HG03342 (cell line): ENCODE data around the gene PLEKHA7.

Source experiments
- ATAC-seq: cut with Tn5 transposase; IDR thresholded peaks from one replicate; pipeline ENCODE4 v1.9.1; 2021; ENCODE audit warnings: mild to moderate bottlenecking, moderate library complexity; ENCODE audit not compliant: unreplicated experiment

The PLEKHA7 gene

DNA sequence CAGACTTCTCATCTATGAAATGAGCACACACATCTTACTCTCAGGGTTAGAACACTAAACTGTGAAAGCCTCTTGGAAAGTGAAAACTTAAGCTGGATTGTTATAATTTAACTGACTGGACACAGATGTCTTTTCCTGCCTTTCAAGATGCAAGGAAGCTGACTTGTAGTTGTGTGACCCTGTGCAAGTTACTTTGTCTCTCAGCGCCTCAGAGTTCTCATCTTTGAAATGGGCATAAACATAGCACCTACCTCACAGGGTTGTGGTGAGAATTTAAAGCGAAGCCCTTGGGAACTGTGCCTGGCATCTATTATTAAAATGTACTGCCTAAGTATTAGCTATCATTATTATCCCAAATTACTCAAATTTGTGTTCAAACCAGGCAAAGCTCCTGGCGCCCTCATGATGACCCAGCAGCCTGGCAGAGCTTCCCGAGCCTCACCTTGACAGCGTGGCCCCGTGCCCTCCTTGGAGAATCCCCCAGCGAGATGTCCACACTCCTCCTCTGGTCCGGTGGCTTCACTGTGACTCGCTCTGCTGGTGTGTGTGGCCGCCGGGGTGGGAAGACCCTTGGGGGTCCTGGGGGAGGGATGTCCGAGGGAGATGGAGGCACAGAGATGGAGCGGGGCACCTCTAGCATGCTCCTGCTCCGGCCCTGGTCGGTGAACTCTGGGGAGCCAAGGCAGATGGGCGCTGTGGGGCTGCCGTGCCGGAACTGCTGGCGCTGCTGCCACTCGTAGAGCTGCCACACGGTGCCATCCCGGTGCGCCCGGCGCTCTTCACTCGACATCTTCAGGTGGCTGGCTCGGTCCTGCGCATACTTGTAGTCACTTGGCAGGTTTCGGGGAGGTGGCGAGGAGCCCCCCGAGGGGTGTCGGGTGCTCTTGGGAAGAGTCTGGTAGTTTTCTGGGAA lies 197.6 kb downstream of the PLEKHA7 start:
- ATAC-seq = no peak

DNA sequence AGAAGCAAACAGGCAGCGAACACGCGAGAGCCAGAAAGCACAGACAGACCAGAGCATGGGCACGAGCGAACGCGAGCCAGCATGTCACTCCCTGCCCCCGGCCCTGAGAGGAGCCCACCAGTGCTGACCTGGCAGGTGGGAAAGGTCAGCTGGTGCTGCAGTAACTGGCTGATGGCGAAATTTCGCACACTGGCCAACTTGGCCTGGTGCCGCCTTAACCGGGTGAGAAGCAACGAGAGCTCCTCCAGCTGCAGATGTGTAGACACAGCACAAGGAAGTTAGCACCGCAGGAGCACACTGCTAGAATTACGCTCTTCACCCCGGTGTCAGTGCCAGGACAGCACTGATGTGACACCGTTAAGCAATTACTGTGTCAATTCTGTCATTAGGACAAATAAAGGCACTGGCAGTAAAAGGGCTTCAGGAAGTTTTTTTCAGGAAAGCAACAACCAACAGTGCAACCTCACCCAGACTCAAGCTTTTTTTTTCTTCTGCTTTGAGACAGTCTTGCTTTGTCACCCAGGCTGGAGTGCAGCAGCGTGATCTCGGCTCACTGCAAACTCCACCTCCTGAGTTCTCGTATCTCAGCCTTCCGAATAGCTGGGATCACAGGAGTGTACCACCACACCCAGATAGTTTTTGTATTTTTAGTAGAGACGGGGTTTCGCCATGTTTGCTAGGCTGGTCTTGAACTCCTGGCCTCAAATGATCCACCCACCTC lies 199.0 kb downstream of the PLEKHA7 start:
- no peak for ATAC-seq

DNA sequence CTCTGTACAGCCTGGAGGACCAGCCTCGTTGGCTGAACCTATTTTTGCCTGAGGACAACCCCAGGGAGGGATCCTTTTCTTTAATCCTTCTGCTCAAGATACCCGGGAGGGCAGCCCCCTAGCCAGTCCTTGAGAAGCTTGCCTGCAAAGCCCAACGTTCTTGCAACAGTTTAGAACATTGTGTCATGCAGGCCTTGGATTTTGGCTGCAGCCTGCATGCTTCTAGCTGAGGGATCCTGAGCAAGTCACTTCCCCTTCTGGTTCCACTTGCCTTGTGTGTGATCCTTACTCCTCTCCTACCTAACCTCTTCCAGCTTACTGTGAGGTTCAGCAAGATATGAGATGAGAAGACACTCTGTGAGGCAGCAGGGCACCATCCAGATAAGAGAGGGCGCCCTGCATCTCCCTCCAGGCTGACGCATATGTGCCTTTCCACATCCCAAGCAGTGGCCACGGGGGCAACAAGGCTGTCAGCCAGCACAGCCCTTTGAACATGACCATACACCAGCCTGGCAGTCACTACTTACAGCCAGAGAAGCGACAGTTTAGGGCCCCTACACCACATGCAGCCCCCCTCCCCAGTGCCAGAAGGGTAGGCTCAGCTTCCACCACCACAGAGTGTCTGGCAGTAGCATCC lies 199.7 kb downstream of the PLEKHA7 start:
- no peak for ATAC-seq

DNA sequence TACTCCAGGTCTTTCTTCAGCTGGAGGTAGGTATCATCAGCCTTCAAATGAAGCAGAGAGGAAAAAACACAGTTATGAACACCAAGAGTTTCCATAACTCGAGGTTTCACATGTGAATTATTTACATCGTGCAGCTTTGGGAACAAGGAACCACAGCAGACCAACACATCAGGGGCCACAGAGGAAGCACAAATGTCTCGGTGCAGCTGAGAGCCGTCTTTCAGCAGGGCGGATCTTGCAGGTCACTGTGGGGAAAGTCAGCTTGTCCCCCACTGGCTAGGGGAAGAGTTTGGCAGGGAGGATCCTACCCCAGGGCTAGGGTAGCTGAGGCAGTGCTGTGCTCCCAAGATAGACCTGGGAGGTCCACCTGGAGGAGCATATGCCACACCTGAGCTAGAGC lies 201.1 kb downstream of the PLEKHA7 start:
- no peak for ATAC-seq

DNA sequence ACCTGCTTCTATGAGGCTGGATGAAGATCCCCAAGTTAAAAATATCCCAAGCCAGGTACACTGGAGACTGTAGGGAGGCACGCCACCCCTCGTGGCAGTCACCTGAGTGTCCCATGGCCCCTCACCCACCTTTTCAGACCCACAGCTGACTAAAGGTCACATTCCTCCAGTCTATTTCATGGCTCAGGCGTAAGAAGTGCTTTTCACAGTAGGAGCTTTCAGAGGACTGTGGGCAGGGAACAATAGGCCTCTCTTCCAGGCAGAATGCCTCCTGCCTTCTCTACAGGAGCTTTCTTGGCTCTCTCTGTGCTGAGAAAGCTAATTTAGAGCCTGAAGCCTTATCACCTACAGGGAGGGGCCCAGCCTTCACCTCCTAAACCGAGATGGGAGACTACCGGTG lies 201.9 kb downstream of the PLEKHA7 start:
- ATAC-seq = no peak

DNA sequence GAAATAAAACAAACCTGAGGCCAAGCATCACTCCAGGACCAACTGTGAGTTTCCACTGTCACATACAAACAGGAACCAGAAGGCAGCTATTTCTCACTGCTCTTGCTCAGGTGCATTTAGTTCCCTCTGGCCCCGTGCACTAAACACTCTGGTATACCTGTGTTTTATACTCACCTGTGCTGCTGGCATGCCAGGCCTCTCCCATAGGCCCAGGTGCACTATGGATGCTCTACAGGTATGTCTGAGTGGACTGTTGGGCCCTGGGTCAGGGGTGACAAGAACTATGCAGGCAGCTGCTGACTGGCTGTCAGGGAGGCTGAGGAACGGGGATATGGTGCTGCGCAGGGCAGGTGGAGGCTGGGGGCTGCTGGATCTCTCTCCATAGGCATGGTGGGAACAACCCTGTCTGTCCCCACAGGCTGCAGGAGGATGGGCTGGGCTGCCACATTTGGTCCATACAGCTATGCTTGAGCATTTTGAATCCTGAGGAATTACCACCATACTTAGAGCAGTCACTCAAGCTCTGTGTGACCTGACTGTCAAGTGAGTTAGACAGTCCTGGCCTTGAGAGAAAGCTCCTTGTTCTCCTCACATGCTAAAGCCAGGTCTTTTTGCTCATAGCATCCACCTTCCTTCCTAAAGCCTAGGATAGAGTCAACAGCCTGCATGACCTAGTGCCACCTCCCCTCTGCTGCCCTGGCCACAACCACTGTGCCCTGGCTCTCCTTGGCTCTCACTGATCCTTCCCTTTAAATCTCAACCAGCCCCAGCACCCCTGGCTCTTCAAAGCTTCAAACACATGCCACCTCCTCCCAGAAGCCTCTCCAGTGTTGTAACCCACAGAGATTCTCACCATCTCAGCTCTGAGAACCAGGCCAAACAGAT lies 202.8 kb downstream of the PLEKHA7 start:
- no peak for ATAC-seq

DNA sequence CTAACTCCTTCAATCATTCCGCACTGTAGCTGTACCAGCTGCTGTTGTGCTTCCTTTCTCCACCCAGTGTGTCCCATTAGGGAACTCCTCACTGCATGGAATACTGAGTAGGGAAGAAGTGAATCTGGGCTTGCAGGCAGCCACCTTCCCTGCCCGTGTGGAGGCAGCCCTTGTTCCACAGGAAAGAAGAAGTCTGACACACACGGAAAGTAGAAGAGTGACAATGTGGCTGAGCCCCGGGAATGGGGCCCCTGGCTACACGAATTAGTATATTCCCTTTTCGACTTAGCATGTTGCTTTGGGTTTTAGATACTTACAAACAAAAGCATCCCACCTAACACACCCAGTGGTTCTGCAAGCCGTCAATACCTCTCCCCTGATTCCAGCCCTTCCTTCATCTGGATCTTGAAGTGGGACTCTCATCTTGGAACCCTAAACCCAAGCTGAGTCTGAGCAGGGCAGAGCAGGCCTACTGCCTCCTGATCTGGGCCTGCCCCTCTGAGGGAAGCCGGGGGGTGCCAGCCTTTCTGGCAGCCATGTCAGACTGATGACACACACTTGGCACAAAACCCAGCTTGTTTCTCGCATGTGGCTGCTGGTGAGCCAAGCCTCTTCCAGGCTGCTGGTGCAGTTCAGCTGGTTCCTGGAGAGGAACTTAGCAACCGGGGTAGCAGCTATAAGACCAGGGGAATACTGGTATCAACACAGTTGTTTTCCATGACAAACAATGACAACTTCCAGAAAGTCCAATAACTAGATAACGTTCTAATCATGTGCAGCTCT lies 204.1 kb downstream of the PLEKHA7 start:
- ATAC-seq = no peak

DNA sequence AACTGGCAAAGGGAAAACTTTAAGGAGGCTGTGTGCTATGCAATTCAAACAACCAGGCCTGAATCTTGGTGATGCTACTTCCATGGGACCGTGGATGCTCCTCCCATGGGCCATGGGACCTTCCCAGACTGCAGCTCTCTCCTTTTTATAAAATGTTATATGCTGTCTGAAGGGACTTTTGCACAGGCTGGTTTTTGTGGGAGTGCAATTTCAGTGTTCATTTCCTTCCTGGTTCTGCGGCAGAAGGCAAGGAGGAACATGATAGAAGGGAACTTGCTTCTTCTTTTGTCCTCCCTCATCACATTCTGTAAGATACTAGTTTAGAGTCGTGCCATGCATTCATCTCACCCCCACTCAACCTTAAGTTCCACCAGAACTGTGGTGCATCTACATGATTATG lies 206.9 kb downstream of the PLEKHA7 start:
- ATAC-seq = no peak

DNA sequence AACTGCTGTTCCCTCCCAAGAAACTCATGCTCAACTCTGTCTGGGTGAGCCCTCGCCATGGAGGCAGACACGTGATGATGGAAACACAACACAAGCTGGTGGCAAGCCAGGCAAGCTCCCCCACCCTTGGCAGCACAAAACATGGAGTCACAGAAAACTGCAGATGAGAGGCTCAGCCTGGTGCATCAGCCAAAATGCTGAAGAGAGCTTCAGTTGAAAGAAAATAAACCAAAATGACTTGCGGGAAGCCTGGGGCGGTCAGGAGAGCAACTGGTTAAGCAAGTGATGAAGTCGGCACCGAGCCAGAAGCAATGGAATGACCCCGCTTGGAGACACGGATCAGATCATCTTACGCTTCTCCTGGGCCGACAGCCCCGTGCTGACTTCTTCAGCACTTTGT lies 207.4 kb downstream of the PLEKHA7 start:
- no peak for ATAC-seq

DNA sequence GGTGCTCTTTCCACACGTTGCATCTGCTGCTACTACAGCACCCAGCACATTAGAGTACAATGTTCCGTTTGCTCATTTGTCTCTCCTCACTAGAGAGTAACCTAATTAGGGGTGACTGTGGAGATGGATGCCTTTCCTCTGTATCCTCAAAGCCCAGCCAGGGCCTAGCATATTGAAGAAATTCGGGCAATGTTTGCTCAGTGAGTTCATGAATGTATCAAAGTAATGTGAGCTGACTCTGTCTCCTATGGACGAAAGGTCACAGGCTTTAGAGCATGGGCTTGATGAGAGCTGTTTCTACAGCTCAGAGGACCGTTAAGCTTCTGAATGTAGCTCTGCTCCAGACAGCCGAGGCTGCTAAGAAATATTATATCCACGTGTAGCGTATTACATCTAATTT lies 208.3 kb downstream of the PLEKHA7 start:
- ATAC-seq = no peak

DNA sequence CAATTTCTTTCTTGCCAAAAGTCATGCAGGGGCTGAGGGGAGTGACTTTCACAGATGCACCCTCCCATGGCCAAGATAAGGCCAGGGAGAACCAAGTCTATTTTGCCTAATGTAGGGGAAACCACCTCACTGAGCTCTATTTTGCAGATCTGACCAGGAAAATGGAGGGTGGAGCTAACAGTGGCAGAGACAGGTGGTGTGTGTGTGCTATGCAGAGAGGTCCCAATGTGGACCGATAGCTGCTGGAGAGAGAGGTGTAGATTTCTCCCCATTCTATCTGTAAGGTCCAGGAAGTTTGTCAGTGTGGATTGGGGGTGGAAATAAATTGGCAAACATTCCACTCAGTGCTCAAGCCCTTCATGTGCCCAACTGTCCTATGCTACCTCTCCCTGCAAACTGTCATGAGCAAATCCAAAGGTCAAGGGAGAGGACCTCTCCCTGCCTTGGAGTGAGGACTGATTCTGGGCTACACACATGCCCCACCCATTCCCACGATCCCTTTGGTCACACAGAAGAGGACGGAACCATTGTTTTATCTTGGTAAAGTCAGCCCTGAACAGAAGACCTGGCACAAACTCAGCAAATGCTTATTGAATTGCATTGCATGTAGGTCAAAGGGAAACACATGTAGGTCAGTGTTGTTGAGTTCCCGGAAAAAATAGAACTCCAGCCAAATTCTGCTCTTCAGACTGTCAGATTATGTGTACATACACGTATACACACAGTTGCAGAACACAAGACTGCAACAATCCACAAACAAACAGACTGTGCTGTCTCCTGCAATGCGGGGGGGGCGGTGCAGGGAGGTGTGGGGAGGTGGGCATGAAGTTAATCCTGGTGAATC lies 209.9 kb downstream of the PLEKHA7 start:
- ATAC-seq = no peak

DNA sequence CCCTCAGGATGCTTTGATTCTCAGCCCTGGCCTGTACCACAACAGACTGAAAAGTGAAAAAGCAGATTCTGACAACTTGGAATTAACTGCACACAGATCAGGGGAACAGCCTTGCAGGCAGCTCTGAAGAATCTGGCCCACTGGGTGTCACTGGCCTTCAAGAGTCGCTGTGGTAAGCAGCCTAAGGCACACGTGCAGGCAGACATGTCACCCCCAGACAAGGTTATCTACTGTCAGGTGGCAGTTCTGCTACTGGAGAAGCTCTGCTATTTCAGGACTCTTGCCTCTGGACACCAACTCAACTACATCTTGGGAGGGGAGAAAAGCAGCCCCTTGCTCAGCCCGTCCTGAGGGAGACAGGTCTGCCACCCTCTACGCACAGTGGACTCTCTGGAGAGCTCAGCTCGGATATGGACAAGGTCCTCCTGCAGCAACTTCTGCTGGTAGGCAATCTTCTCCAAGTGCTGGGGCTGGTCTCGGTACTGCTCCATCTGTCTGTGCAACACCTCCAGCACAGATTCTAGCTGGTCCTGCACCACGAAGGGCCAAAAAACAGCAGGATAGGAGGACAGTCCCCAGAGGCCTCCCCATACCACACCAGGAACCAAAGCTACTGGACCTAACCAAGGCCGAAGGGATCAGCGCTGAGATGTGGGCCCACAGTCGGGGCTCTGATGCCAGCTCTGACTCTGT lies 212.8 kb downstream of the PLEKHA7 start:
- ATAC-seq = no peak

DNA sequence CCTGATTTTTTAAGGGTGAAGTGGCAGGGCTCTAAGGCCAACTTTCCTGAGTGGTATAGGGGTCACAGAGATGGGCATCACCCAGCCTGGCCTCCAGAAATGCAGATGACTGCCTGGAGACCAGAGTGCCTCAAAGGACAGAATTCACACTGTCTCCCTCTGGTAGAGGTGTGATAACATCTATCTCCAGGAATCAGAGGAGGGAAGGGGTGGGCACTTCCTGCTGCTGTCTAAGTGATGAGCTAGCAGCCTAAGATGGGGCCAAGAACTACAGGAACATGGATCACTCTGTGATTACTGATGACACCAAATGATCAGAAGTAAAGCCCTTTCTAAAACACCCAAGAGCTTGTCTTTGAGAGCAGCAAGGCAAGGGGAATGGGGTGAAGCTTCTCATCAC lies 213.8 kb downstream of the PLEKHA7 start:
- ATAC-seq = no peak

DNA sequence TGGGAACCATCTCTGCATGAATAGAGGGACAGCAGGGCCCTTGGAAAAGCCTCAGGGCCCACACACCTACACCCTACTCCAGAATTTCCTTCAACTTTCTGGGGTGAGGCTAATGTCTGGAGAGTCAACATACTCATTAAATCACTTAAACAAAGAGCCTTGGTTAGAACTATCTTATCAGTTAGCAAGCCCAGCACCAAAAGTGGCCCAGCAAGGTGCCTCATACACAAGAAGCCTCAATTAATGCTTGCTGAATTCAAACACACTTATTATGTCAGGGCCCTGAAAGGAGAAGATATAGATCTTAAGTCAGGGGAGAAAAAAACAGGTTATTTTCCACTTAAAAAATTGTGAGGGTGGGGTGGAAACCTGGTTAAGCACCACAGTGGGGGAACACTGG lies 214.3 kb downstream of the PLEKHA7 start:
- no peak for ATAC-seq

DNA sequence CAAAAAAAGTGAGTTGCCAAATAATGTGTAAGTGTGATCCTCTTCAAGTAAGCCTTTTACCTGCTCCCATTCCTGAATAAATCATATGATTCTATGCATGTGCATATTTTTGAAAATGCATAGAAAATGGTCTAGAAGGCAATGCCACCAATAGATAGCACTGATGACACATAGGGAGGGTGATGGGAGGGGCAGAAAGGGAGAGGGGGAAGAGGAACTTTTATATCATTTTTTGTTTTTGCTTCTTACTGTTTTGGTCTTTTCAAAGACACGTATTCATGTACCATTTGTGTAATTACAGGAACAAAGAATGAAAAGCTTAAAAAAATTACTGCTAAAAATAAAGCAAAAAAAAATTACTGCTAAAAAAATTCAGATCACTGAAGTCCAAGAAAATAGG lies 215.0 kb downstream of the PLEKHA7 start:
- ATAC-seq = no peak

DNA sequence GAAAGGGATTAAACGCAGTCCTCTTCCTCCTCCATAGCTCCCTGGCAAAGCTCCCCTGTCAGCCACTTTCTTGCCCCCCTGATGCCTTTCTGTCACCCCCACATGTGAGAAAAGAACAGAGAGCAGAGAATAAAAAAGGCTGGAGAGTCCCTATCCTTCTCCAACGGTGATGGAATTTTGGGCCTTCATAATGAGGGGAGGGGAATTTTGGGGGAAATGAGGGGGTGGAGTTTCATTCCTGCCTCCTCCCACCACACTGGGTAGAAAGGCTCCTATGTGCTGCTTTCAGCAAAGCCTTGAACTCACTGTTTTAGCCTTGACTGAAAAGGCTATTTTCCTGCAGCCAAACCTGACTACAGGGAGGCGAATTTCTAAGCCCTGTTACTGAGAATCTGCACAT lies 216.4 kb downstream of the PLEKHA7 start:
- no peak for ATAC-seq

DNA sequence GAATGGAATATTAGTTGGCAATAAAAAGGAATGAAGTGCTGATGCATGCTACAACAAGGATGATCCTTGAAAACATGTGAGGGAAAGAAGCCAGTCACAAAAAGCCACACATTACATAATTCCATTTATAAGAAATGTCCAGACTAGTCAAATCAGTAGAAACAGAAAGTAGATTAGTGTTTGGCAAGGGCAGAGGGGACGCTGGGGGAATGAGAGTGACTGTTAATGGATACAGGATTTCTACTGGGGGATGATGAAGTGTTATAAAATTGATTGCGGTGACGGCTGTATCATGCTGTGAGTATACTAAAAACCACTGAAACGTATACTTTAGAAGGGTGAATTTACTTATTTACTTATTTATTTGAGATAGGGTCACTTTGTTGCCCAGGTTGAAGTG lies 217.9 kb downstream of the PLEKHA7 start:
- no peak for ATAC-seq

DNA sequence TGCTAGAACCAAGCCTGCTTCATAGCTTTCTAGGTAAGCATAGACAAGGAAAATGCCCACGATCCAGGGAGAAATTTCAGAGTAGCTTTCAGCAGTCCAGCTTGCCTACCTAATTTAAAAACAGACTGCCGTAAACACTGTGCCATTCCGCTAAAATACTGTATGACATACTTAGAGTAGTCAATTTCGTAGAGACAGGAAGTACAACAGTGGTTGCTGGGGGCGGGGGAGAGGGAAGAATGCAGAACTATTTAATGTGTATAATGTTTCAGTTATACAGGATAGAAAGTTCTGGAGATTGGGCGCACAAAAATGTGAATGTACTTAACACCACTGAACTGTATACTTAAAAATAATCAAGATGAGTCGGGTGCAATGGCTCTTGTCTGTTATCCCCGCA lies 219.1 kb downstream of the PLEKHA7 start:
- no peak for ATAC-seq
